ENCODE data around the gene CCDC195. TPM values are rescaled to one million over a fixed set of nuclear protein-coding genes. Genes with fewer than 3 reads are reported as not detected.

CCDC195 gene, protein sequence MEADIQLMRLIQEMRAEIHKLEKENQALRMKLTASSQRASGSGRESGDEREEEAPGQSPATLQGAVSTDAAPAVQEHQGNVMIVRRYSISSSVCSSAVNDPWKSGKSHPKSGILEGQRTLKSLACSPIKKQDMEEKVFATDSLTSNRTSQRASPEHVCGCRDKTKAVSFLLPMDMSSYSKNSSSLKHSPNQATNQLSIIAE
- not detected in 2 replicates for total RNA-seq

GRCh38 chr2:224716201-224716600, at the start of gene CCDC195:
TSS of gene CCDC195 (minus strand) at chr2:224716365. CDS start at chr2:224716365, 0 bp downstream.

Other genes starting within 250 kb of the CCDC195 start
- gene CUL3, start 131.0 kb downstream of the CCDC195 start, total RNA-seq, result 58.3 and 59.3 TPM in 2 replicates

Measured in placental pericyte (primary cell).